Measurements from ENCODE around the gene OR2H2. TPM values are rescaled to one million over a fixed set of nuclear protein-coding genes. Genes with fewer than 3 reads are reported as not detected.

The OR2H2 gene
- total and polyA plus RNA-seq, 4 donors = not detected

GRCh38 chr6:29631860-29632731 is 47.2 kb downstream of the OR2H2 start:
- Histone ChIP-seq H3K4me1 (ENCODE audit: control insufficient read depth in 4 of 4, insufficient read depth in 4 of 4, low read length in 3 of 4) (peaks cover 7 to 25% (median 14%) of the 10 kb centered on the region in 4 donors), H3K9ac (ENCODE audit: low read depth in 1 of 2, low read length in 2 of 2) (peak overlapping the region in 1 of 2 donors; percentile 27), H3K27me3 (ENCODE audit: control insufficient read depth in 4 of 4, insufficient read depth in 4 of 4, low read length in 3 of 4) (peaks cover 0 to 27% (median 1%) of the 10 kb centered on the region in 4 donors), H3K36me3 (ENCODE audit: control insufficient read depth in 4 of 4, insufficient read depth in 3 of 4, low read depth in 1 of 4, low read length in 3 of 4) (no peaks in the 10 kb centered on the region), H3K9me3 (ENCODE audit: control insufficient read depth in 4 of 4, low read length in 3 of 4) (no peaks in the 10 kb centered on the region), H3K4me3 (ENCODE audit: low read depth in 1 of 3, low read length in 3 of 3) (peak overlapping the region in 2 of 3 donors; percentile 28 to 70), H3K27ac (ENCODE audit: low read depth in 1 of 2, low read length in 2 of 2) (no peak overlapping the region)
- TF ChIP-seq TAF1 (conservative IDR thresholded peaks at IDR 0.05) (no peak), SP1 (IDR thresholded peaks at IDR 0.05) (no peak), REST (IDR thresholded peaks at IDR 0.05) (no peak), HNF4A (conservative IDR thresholded peaks at IDR 0.05) (no peak), ZBTB33 (IDR thresholded peaks at IDR 0.05) (no peak)
- no peak for DNase-seq (ENCODE audit: low spot score)
- WGBS = 4% methylated on average over 53 of the region's 53 CpGs

- DNase-seq (ENCODE audit: low spot score) = peak; percentile 53
- 2% methylated on average over 56 of the region's 57 CpGs for WGBS
- Histone ChIP-seq H3K9ac (ENCODE audit: low read depth in 1 of 2, low read length in 2 of 2) (peak within 1 kb of the TSS in 1 of 2 donors; percentile 27), H3K4me3 (ENCODE audit: low read depth in 1 of 3, low read length in 3 of 3) (peak within 1 kb of the TSS; percentile 6 to 70 (median 28)), H3K4me1 (ENCODE audit: control insufficient read depth in 4 of 4, insufficient read depth in 4 of 4, low read length in 3 of 4) (peaks cover 7 to 25% (median 14%) of the 10 kb centered on the region in 4 donors), H3K9me3 (ENCODE audit: control insufficient read depth in 4 of 4, low read length in 3 of 4) (no peaks in the 10 kb centered on the region), H3K27me3 (ENCODE audit: control insufficient read depth in 4 of 4, insufficient read depth in 4 of 4, low read length in 3 of 4) (peaks cover 0 to 27% (median 1%) of the 10 kb centered on the region in 4 donors), H3K27ac (ENCODE audit: low read depth in 1 of 2, low read length in 2 of 2) (peak within 1 kb of the TSS; percentile 25), H3K36me3 (ENCODE audit: control insufficient read depth in 4 of 4, insufficient read depth in 3 of 4, low read depth in 1 of 4, low read length in 3 of 4) (no peaks in the 10 kb centered on the region)
- TF ChIP-seq JUND (IDR thresholded peaks at IDR 0.05) (no peak), RXRA (IDR thresholded peaks at IDR 0.05) (no peak), TAF1 (conservative IDR thresholded peaks at IDR 0.05) (no peak), MAX (IDR thresholded peaks at IDR 0.05) (no peak), YY1 (IDR thresholded peaks at IDR 0.05) (no peak), SP1 (IDR thresholded peaks at IDR 0.05) (no peak), FOXA1 (IDR thresholded peaks at IDR 0.05) (no peak), HNF4G (IDR thresholded peaks at IDR 0.05) (no peak), FOXA2 (IDR thresholded peaks at IDR 0.05) (no peak), HNF4A (conservative IDR thresholded peaks at IDR 0.05) (no peak), EGR1 (IDR thresholded peaks at IDR 0.05; ENCODE audit: low read depth in 2 of 2) (no peak), REST (IDR thresholded peaks at IDR 0.05) (no peak), NR2F2 (IDR thresholded peaks at IDR 0.05) (no peak), CTCF (IDR thresholded peaks at IDR 0.05; ENCODE audit: low read depth, low read length, missing input control) (no peak), ZBTB33 (IDR thresholded peaks at IDR 0.05) (no peak)
Measured at GRCh38 chr6:29632789-29633533, 48.0 kb downstream of the OR2H2 start, which contains the start of gene GABBR1. Gene GABBR1, minus strand, starts transcription at chr6:29633183. Its CDS starts 798 bp downstream, at chr6:29632385.

Measured in liver (tissue), 9 donors.